Omental fat pad (tissue), 4 donors: ENCODE results near the gene PRKCD. TPM values are rescaled to one million over a fixed set of nuclear protein-coding genes. Genes with fewer than 3 reads are reported as not detected.

Experiments used
- ATAC-seq: fragments of 150-250 bp; one replicate; pipeline ENCODE4 v1.9.1; 2016; ENCODE audit warnings: mild to moderate bottlenecking, moderate library complexity; ENCODE audit not compliant: low FRiP score
- DNase-seq: peaks from one replicate; pipeline ENCODE4 v3.0.0-alpha.2; 2019; ENCODE audit warnings: low spot score
- CTCF ChIP-seq, 3 donors: fragments of 450-650 bp; IDR thresholded peaks; one replicate each; pipeline ENCODE4 v1.5.1; 2016 to 2017; ENCODE audit warnings: antibody characterized with exemption in 3 of 3, mild to moderate bottlenecking in 3 of 3, moderate library complexity in 2 of 3
- total RNA-seq, 4 donors: library from RNA; depleted of rRNA; stranded (reverse); fragments of >200 nt; gene quantifications; one replicate each; pipeline ENCODE4 v1.1.0, GENCODE V29; 2016

PRKCD gene
- total RNA-seq, 4 donors from 2014 or later = 21.5 to 39.9 (median 30.3) TPM

GRCh38 chr3:53225651-53226050, 64.6 kb downstream of the PRKCD start:
- TF ChIP-seq CTCF (IDR thresholded peaks at IDR 0.05) = no peak
- ATAC-seq (no peak), DNase-seq (no peak)

GRCh38 chr3:53226142-53226840, 65.3 kb downstream of the PRKCD start:
- ATAC-seq = no peak
- DNase-seq = no peak
- TF ChIP-seq CTCF (IDR thresholded peaks at IDR 0.05) = no peak

GRCh38 chr3:53226841-53227407, 65.9 kb downstream of the PRKCD start:
- ATAC-seq = no peak
- no peak for TF ChIP-seq CTCF (IDR thresholded peaks at IDR 0.05)
- DNase-seq = no peak

GRCh38 chr3:53227993-53228885, 67.2 kb downstream of the PRKCD start:
- no peak for TF ChIP-seq CTCF (IDR thresholded peaks at IDR 0.05)
- DNase-seq (no peak), ATAC-seq (no peak)

GRCh38 chr3:53229171-53229570, 68.2 kb downstream of the PRKCD start:
- TF ChIP-seq CTCF (IDR thresholded peaks at IDR 0.05) = no peak
- ATAC-seq = no peak
- no peak for DNase-seq

- TF ChIP-seq CTCF (IDR thresholded peaks at IDR 0.05) = no peak
- DNase-seq (no peak), ATAC-seq (no peak)
Measured at GRCh38 chr3:53229606-53230005, 68.6 kb downstream of the PRKCD start.
